ENCODE results near the gene LYSMD2. TPM values are rescaled to one million over a fixed set of nuclear protein-coding genes. Genes with fewer than 3 reads are reported as not detected.

Gene LYSMD2
- total and polyA plus RNA-seq, 9 donors = 8.9 to 16.4 (median 13.4) TPM

- Histone ChIP-seq H3K9me3 (no peaks in the 10 kb centered on the region), H3K27ac (no peak overlapping the region), H3K4me1 (ENCODE audit: insufficient read depth) (no peaks in the 10 kb centered on the region), H3K27me3 (no peaks in the 10 kb centered on the region), H3K4me3 (no peak overlapping the region), H3K36me3 (no peaks in the 10 kb centered on the region)
- intact Hi-C loops (cut with DNase I) = loop anchor here in 1 of 4 donors (10.0 kb wide), 1 partner anchor 60 kb away; no protein-coding TSS in a partner anchor
- TF ChIP-seq CTCF (IDR thresholded peaks at IDR 0.05) (no peak), EP300 (IDR thresholded peaks at IDR 0.05) (no peak), POLR2A (IDR thresholded peaks at IDR 0.05) (no peak)
- WGBS, 3 donors = 83 to 100% (median 95%) methylated on average over 1 of the region's 1 CpG
- DNase-seq = no peak
Measured at GRCh38 chr15:51714911-51715310, 22.5 kb downstream of the LYSMD2 start.

- H3K9me3 ChIP-seq = no peaks in the 10 kb centered on the region
- no peaks in the 10 kb centered on the region for H3K36me3 ChIP-seq
- H3K4me1 ChIP-seq (ENCODE audit: insufficient read depth) = no peaks in the 10 kb centered on the region
- WGBS, 3 donors = 78 to 84% (median 81%) methylated on average over 1 of the region's 1 CpG
- no peak for DNase-seq
- no peak overlapping the region for H3K4me3 ChIP-seq
- TF ChIP-seq CTCF (IDR thresholded peaks at IDR 0.05) = no peak
- no peak for TF ChIP-seq EP300 (IDR thresholded peaks at IDR 0.05)
- H3K27ac ChIP-seq = no peak overlapping the region
- intact Hi-C loops (cut with DNase I) = loop anchor here in 1 of 4 donors (10.0 kb wide), 1 partner anchor 61 kb away; no protein-coding TSS in a partner anchor
- H3K27me3 ChIP-seq = no peaks in the 10 kb centered on the region
Measured at GRCh38 chr15:51714162-51714561, 23.3 kb downstream of the LYSMD2 start.

- no peaks in the 10 kb centered on the region for H3K9me3 ChIP-seq
- H3K4me3 ChIP-seq = no peak overlapping the region
- H3K4me1 ChIP-seq (ENCODE audit: insufficient read depth) = peaks cover 4% of the 10 kb centered on the region
- TF ChIP-seq EP300 (IDR thresholded peaks at IDR 0.05) = no peak
- TF ChIP-seq CTCF (IDR thresholded peaks at IDR 0.05) = no peak
- TF ChIP-seq POLR2A (IDR thresholded peaks at IDR 0.05) = no peak
- 82 to 92% (median 88%) methylated on average over 5 of the region's 5 CpGs for WGBS, 3 donors
- H3K36me3 ChIP-seq = no peaks in the 10 kb centered on the region
- DNase-seq = no peak
- peak overlapping the region in 1 of 2 donors; percentile 61 for H3K27ac ChIP-seq
- H3K27me3 ChIP-seq = no peaks in the 10 kb centered on the region
- intact Hi-C loops (cut with DNase I) = loop anchor here in 1 of 4 donors (5.0 kb wide), 1 partner anchor 43 kb away; the partner anchor contains the start of gene TMOD2
Measured at GRCh38 chr15:51709031-51709430, 28.4 kb downstream of the LYSMD2 start.

GRCh38 chr15:51708013-51708412, 29.4 kb downstream of the LYSMD2 start:
- peak overlapping the region; percentile 14 for H3K4me3 ChIP-seq
- TF ChIP-seq POLR2A (IDR thresholded peaks at IDR 0.05) = no peak
- TF ChIP-seq CTCF (IDR thresholded peaks at IDR 0.05) = no peak
- TF ChIP-seq EP300 (IDR thresholded peaks at IDR 0.05) = no peak
- no peaks in the 10 kb centered on the region for H3K27me3 ChIP-seq
- peak in 1 of 5 donors; percentile 20 for DNase-seq
- H3K27ac ChIP-seq = peak overlapping the region in 1 of 2 donors; percentile 61
- 10 to 12% (median 10%) methylated on average over 5 of the region's 5 CpGs for WGBS, 3 donors
- H3K36me3 ChIP-seq = no peaks in the 10 kb centered on the region
- intact Hi-C loops (cut with DNase I) = loop anchor here in 1 of 4 donors (5.0 kb wide), 1 partner anchor 44 kb away; the partner anchor contains the start of gene TMOD2
- peaks cover 4% of the 10 kb centered on the region for H3K4me1 ChIP-seq (ENCODE audit: insufficient read depth)
- H3K9me3 ChIP-seq = no peaks in the 10 kb centered on the region
